CD4-positive, alpha-beta T cell treated with Interleukin-12 subunit alpha and Interleukin-12 subunit beta, for 1 hour (primary cell): ENCODE results near the gene NKX1-2.

ENCODE experiments used
- DNase-seq: peaks from one replicate; pipeline ENCODE4 v3.0.0-alpha.2; 2020

NKX1-2 gene

DNA sequence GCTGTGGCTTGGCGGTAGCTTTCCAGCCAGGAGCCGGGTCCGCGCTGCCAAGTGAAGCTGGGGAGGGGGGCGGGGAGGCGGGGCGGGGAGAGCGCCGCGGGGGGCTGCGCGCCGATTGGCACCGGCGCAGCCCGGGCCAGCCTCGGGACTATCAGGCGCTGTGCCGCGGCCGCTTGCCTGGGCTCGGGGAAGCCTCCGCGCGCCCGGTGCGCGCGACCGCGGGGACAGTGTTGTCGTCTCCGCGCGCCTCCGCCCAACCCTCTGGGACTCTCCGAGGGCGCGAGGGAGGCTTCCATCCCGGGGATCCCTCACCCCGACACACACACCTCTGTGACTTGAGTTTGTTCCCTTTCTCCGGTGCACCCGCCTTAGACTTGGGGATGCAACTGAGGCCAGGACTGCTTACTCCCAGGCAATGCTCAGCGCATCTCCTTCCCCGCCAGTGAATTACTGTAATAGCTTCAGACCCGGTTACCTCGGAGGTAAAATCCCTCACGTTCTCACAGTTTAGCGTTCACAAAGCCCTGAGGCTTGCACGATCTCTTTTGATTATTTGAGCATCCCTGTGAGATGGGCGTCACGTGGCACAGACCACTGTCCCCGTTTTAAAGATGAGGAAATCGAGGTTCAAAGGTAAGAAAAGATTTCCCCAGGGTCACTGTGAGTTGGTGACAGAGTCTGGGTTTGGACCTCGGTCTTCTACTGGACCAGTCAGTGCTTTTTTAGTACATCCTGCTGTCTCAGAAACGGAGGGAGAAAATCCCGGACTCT, at the start of gene NKX1-2:
Gene NKX1-2 (minus strand): TSS at position 24 of the 771 bp plus-strand sequence. CDS start 92 bp downstream, outside the sequence.
- DNase-seq: no peak

DNA sequence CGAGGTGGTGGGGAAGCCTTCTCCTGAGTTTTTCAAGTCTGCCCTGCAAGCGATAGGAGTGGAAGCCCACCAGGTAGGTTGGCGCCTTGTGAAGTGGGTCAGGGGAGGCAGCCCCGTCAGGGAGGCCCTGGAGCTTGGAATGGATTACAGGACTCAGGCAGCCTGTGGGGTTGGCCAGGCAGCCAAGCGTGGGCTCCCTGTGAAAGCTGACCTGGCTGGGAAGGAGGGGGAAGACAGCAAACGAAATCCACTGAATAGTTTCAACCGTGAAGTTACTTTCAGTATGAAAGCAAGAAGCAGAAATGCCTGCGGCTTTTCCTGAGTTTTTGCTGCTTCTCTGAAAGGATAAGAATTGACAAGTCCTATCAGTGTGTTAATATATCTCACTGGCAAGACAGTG, 48.2 kb upstream of the NKX1-2 start:
- DNase-seq: no peak

DNA sequence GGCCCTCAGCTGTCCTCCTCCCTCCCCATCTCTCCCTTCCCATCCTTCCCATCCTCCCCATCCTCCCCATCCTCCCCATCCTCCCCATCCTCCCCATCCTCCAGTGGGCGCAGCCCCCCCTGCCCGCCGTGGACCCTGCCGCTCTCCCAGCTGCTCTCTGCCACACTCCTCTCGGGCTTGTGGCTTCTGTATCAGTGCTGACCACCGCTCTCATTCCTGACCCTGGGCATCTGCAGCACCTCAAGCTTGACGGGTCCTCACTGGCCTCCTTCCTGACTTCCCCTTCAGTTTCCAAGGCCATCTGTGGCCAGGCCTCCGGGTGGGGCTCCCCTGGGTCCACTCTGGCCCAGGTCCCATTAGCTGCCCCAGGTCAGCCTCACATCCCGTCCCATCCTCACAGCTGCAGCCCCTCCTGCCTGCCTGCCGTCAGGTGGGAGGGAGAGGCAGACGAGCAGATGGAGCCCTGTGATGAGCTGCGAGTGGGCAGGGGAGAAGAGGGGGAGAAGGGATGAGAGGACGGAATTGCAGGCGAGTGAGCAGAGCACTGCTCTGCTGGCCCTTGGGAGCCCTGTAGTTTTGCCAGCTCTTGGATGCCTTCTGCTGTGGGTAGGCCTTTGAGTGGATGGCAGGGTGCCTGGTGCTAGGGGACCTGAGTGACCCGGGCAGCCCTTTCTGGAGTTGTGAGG, 47.5 kb upstream of the NKX1-2 start:
- DNase-seq: no peak

DNA sequence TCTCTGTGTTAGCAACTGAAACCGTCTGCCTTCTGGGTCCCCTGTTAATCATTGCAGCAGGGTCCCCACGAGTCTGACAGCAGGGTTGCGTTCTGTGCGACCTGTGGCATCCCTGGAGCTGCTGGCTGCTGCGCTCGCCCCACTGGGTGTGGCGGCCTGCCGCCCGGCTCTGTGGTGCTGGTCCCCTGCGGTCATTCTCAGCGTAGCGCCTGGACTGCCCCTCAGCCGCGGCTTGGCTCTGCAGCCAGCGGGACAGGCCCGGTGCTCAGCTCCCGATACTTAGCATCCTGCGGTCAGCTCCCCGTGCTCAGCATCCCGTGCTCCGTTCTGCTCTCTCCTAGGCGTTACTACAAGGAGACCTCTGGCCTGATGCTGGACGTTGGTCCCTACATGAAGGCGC, 46.8 kb upstream of the NKX1-2 start:
- DNase-seq: no peak

DNA sequence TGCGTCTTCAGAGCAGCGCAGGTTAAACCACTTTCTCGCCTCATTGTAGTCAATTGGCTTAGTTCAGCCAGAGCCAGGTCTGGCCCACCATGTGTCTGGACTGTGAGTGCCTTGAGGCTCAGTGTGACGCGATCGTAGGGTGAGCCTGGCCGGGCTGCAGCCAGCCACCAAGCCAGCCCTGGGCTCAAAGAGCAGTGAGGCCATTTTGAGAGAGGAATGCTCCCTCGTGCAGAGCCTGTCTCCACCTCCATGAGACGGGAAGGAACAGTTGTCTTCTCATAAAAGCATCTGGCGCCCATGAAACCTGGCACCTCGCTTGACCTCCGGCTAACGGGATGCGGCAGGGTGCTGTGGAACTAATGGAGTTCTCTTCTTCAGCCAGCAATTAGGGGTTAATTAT, 46.3 kb upstream of the NKX1-2 start:
- DNase-seq: no peak

DNA sequence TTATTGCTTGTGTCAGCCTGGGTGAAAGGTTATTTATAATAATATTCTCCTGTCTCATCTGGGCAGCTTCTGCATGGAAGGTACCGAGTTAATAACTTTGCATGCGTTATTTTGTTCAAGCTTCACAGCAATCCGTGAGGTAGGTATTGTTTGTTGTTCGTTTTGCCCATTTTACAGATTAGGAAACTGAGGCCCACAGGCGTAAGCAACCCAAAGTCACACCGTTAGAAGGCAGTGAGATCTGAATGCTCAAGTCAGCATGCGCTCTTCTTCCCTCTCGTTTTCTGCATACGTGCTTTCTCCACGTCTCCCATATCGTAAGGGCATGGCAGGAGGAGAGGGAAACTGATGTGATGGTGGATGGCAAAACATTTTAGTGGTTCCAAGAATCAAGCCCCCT, 45.9 kb upstream of the NKX1-2 start:
- DNase-seq: no peak

DNA sequence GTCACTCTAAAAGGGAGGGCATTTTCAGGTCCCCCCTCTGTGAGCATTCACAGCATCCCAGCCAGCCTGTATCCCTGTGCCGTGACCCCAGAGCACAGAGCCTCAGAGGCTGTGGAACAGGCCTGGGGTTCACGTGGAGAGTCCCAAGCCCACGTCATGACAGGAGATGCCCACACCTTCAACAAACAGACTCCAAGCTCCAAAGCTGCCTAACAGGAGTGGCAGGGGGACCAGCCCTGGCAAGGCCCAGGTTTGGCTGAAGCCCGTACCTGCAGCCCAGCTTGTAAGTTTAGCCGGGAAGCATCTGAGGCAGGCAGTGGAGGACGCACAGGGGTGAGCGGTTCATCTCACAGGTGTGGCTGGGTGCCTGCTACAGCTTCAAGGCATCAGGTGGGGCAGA, 45.3 kb upstream of the NKX1-2 start:
- DNase-seq: no peak

DNA sequence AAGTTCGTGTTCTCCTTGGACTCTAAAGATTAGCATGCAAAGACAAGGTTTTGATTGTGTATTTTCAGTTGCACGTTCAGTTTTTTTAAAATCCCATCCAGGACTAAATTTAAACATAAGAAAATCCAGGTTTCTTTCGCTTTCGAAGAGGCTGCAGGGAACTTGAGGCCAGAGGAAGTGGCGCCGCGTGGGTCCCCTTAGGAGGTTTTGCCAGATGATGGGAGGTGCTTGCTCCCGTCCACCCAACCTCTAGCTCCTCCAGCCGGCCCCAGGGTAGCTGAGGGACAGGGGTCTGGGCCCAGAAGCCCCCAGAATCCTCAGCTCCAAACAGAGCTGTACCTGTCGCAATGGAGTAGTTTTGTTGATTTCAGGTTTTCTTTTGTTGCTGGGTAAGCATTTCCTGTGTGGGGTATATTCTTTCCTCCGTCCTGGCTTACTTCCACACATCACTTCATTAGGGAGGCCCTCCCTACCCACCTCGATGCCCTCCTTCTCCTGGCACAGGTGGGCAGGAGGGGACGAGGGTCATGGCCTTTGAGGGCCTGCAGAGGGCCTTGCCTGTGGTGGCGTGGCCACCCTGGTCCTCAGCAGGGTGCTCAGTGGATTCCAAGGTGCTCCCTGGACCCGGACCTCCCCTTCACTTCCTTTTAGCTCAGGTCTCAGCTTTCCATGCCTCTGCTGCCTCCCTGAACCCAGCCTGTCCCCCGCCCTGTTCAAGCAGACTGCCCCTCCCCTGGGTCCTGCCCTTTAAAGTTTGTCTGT, 44.4 kb upstream of the NKX1-2 start:
- no peak for DNase-seq

DNA sequence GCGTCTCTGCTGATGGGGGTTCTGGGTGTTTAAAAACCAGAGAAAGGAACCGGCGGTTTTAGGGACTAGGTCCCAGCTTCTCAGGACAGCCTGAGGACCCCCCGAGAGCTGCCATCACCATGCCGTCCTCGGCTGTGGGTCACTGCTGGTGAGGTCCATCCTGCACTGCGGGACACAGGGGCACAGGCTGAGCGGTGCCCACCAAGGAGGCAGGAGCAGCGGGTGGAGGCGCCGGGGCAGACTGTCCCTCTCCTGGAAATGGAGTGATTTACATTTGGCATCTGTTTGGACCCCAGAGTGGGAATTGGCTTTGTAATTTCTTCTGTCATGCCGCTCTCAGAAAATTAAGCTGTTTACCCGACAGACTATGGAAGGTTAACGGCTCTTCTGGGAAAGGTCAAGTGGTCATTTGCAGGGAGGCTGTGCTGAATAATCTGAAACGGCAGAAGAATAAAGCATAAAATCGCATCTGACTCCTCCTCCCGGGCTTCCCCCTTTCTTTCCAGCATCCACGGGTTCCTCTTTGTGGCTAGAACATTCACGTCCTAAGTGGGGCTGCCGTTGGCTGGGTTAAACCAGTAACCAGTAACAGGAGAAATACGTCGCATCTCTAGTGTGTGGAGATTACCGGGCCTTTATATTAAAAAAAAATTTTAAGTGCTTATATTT, 43.5 kb upstream of the NKX1-2 start:
- DNase-seq: no peak

DNA sequence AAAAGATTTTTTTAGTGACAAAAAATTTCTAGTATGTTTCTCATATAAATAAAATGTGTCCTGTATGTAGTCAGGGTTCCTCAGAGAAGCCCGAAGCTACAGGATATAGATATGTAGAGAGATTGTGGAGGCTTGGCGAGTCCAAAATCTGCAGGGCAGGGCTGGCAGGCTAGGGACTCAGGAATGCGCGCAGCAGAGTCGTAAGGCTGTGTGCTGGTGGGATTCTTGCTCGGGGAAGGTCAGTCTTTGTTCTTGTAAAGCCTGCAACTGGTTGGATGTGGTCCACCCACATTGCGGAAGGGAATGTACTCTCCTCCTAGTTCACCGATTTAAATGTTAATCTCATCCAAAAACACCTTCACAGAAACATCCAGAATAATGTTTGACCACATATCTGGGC, 42.4 kb upstream of the NKX1-2 start:
- no peak for DNase-seq

DNA sequence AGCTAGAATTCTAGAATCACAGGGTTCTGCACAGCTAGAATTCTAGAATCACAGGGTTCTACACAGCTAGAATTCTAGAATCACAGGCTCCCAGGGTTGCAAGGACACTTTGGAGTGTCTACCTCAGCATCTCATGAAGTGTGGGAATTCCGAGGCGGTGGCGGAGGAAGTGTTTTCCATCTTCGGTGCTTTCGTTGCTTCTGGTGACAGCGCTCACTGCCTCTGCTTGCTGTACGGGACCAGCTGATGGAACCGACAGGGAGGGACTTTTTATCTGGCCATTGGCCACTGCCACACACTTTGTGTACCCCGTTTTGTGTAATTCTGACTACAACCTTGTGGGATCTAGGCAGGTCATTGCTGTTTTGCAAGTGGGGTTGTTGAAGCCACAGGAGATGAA, 41.3 kb upstream of the NKX1-2 start:
- DNase-seq: no peak

DNA sequence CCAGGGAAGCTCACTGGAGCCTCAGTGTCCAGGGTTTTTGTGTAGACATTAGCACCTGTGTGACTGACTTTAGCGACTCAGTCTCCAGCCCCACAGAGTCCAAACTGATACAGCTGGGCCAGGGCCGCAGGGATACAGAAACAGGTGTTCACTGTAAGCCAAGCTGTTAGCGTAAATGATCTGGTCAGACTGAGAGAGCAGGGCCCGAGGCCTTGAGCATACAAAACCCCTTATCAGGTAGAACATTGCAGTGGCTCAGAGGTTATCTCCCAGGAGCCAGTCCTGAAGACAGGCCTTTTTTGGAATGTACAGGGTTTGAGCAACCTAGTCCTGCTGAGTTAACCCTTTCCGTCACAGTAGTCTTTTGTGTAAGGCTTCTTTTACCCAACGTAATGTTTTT, 36.8 kb upstream of the NKX1-2 start:
- DNase-seq: no peak

DNA sequence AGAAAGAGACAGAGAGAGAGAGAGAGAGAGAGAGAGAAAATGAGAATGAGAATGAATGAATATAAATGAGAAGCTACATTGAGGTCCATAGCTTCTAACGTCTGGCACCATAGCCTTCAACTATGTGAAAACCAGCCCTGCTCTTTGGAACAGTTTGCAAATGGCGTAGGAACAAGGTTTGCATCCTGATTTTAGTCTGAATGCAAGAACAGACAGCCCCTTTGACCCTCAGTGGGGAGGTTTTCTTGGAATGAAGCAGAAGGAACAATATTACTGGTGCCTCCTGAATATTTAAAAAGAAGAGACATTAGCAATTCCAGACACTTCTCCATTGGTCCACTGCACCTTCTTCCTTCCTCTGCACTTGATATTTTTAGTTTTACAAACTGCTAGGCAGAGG, 34.8 kb upstream of the NKX1-2 start:
- no peak for DNase-seq

DNA sequence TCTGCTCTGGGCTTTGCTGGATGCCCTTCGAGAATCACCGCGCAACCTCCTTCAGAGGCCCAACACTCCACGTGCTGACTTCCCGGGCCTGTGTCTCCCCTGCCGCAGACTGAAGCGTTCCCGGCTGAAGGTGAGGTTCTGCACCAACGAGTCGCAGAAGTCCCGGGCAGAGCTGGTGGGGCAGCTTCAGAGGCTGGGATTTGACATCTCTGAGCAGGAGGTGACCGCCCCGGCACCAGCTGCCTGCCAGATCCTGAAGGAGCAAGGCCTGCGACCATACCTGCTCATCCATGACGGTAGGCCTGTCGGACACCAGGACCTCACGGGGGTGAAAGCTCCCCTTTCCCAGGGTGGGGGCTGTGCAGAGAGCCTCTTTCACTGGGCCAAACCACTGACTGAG, 34.2 kb upstream of the NKX1-2 start:
- DNase-seq: no peak

DNA sequence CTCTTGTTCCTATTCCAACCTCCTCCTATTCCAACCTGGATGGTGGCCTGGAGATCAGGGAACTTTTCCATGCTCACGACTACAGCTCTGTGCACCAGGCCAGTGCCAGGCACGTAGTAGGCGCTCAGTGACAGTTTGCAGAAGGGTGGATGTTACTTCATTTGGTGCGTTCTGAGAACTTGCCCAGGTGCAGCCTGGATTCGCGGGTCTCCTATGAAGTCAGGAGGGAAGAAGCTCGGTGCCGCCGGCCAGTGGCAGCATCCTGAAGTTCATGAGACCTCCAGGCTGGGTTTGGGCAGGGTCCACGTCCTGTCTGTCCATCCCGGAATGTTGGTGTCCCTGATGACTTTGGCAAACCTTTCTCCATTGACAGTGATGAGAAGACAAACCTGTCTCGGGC, 33.0 kb upstream of the NKX1-2 start:
- no peak for DNase-seq

DNA sequence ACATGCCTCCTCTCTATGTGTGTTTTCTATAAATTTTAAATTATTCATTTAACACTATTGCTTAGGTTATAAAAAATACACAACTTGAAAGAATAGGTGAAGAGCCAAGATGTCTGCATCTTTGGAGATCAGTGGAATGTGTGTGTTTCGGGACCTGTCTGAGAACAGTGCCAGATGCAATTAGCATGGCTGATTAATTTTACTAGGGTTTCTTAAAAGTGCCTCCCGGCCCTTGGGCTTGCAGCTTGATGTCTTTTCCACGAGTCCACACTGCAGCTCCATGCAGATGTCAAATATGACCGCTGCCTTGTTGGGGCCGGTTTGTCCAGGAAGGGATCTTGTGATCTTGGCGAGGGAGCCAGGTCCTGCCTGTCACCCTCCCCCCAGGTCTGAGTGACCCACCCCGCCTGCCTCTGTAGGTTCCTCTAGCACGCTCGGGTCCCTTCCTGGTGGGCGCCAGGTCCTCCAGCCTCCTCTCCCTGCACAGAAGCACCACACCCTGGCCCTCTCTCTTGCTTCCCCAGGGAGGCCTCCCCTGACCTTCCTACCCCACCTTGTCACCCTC, 32.5 kb upstream of the NKX1-2 start:
- no peak for DNase-seq

DNA sequence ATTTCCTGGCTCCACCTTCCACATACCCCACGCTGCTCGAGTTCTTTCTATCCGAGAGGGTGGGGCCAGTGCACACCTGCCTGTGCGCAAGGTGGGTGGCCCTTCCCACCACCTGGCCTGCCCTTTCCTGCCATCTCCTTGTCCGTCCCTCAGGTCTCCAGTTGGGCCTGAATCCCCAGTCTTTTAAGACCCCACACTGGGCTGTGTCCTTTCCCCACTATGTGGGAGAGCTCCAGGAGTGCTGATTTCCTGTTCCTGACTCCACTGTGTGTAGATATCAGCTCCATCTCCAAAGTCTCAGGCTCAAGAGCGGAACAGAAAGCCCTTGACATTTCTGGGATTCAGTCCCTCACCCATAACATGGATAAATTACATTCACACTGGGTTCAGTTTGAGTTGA, 31.9 kb upstream of the NKX1-2 start:
- no peak for DNase-seq

DNA sequence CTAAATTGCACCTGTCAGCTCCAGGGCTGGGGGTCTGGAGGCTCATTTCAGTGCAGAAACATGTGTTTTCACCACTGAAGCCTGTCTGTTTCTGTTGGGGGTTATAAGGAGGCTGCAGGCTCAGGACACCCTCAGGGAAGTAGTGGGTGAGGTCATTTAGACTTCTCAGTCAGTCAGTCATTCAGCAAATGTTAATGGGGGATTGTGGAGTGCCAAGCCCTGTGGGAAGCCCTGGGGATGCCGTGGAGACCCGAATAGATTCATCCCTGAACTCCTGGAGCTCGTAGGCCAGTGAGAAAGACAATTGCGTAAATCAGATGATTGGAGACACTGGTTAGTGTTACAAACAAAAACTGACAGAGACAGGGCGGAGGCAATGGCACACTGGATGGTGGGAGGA, 31.0 kb upstream of the NKX1-2 start:
- no peak for DNase-seq

DNA sequence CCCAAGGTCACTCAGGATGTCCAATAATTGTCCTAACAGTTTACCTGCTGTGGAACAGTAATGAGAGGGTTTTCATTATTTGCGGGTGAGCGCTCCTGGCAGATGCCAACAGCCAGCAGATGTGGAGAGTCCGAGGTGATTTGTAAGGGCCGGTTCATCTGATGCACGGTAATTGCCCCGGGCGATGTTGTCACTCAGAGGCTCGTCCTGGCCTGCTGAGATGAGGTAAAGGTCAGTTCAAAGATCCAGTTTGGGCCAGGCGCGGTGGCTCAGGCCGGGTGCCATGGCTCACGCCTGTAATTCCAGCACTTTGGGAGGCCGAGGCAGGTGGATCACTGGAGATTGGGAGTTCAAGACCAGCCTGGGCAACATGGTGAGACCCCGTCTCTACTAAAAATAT, 28.7 kb upstream of the NKX1-2 start:
- DNase-seq: no peak

DNA sequence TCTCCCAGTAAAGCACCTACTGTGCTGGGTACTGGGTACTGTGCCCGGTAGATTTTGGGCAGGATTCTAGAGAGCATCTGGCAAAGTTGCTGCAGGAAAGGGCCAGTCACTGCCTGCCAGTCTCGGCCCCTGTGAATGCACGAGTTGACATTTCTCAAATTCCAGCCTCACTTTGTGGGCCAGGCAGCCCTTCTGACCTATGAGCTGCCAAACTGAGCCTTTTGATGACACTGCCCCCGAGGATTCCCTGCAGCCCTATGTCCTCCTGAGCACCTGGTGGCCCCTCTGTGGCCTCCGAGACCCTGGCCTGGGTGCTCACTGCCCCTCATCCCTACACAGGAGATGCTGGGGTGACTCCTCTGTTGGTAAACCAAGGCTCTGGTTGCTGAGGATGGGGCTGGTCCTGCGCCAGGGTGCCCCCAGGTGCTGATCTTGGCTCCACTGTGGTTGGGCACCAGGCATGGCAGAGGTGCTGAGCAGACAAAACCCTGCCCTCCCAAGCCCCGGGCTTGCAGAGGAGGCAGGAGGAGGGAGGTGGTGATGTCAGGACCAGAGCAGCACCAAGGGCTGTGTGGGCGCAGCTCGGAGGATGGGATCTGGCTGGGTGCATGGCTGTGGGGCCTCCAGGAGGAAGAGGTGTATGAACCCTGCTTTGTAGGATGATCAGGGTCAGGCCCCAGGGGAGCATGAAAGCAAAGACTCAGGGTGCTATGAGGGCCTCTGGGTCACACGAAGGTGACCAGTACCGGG, 28.0 kb upstream of the NKX1-2 start:
- no peak for DNase-seq

DNA sequence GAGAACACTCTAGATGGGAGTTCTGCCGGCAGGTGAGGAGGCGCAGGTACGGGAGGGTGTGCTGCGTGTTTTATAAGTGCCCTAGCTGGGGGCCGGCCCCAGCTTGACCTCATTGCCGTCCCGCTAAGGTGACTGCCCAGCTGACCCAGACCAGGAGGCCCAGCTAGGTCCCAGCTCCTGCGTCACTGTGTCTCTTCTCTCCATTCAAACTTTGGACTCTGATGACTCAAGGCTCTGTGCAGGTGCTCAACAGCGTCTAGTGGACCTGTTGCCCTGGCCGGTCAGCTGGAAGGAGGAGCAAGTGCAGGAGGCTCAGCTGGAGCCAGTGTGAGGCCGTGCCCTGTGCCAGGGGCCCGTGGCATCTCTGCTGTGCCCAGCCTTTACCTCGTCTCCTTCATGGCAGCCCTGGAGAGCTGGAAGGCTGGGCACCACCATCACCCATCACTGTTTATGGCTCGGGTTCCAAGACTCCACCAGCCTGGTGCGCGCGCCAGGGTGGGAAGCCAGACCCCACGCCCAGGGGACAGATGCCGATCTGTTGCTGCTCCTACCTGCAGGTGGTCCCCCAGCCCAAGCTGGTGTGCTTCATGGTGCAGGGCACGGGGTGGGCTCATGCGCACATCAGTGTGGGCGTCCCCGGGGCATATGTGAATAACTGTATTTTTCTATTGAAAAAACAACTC, 26.3 kb upstream of the NKX1-2 start:
- no peak for DNase-seq
